Mesodermal cell (in vitro differentiated cells): ENCODE measurements around the gene CALM3. TPM values are rescaled to one million over a fixed set of nuclear protein-coding genes. Genes with fewer than 3 reads are reported as not detected.
A peak's percentile ranks its signal among the peaks of the same experiment; 100 is the strongest.
"Not testable (repeated sequence)": the region's sequence is repeated elsewhere in the genome, so short reads cannot be mapped to it uniquely, and the experiment has no call there.

ENCODE experiments used
- H3K27ac ChIP-seq: 2 replicates; pipeline ENCODE4 v1.7.0; 2013; ENCODE audit warnings: mild to moderate bottlenecking, low read depth, low read length, moderate library complexity; ENCODE audit not compliant: severe bottlenecking
- H3K36me3 ChIP-seq: 2 replicates; pipeline ENCODE4 v1.7.1; 2013; ENCODE audit warnings: mild to moderate bottlenecking, low read length, moderate library complexity; ENCODE audit not compliant: control insufficient read depth, insufficient read depth
- H3K4me1 ChIP-seq: one replicate; pipeline ENCODE4 v1.7.1; 2013; ENCODE audit warnings: mild to moderate bottlenecking, low read length; ENCODE audit not compliant: insufficient read depth, control insufficient read depth, poor library complexity, severe bottlenecking
- H3K4me3 ChIP-seq: 2 replicates; pipeline ENCODE4 v1.7.0; 2013; ENCODE audit warnings: low read length, control low read depth, mild to moderate bottlenecking; ENCODE audit not compliant: insufficient read depth, poor library complexity, severe bottlenecking; ENCODE audit errors: extremely low read depth
- H3K9me3 ChIP-seq: 2 replicates; pipeline ENCODE4 v1.7.1; 2013; ENCODE audit warnings: mild to moderate bottlenecking, low read length, moderate library complexity; ENCODE audit not compliant: control insufficient read depth
- WGBS, 2 experiments: methylation state at CpG; one replicate each; pipeline ENCODE4 v1.1.5; 2013; ENCODE audit warnings: missing lambda C conversion rate in 2 of 2; ENCODE audit not compliant: insufficient coverage in 2 of 2; 5-methylcytosine and 5-hydroxymethylcytosine counted together
- polyA plus RNA-seq, 2 experiments: library from polyadenylated mRNA; stranded (reverse); fragments of 50-300 nt; gene quantifications; one replicate each; pipeline ENCODE4 v1.2.3, GENCODE V29; 2013

Gene CALM3
- 332 TPM for polyA plus RNA-seq (2013, experiment 1 of 2)
- polyA plus RNA-seq (2013, experiment 2 of 2), result 315 TPM

DNA sequence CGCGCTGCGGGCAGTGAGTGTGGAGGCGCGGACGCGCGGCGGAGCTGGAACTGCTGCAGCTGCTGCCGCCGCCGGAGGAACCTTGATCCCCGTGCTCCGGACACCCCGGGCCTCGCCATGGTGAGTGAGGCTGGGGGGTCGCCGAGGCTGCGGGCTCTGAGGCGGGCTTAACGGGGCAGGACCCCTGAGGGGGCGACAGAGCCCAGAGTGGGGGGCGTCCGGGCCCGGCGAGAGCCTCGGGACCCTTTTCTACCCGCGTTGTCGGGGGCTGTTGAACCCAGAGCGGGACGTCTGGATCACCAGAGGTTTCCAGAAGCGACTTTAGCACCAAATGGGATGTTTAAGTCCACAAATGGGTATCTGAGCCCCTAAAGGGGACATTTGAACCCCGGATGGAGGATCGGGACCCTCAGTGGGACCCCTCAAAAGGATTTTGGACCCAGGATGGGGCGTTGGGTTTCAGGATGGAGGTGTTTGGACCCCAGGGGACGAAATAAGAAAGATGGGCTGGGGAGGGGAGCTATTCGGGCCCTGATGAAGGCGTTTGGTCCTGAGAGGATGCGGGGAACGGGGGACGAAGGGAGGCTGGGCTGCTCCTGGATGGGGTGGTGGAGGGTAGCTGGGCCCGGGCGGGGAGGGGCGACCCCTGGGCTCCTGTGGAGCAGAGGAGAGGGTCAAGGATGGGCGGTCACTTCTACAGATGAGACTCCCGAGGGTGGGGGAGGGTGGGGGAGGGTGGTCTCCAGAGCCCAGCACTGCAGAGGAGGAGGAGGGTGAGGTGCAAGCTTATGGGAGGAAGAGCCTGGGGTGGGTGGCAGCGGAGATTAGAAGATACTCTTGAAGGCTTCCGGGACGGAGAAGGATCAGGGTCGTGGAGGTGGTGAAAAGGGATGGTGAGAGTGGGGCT, at the start of gene CALM3:
CALM3 (plus strand) TSS at position 13 of the 907 bp plus-strand sequence; CDS start at position 118, 105 bp downstream.
- H3K4me1 ChIP-seq, result peaks cover 18% of the 10 kb centered on the region
- H3K9me3 ChIP-seq, result no peaks in the 10 kb centered on the region
- H3K27ac ChIP-seq, result peak within 1 kb of the TSS; percentile 100
- H3K4me3 ChIP-seq, result peak within 1 kb of the TSS; percentile 100
- peaks cover 38% of the 10 kb centered on the region for H3K36me3 ChIP-seq
- 0% methylated on average over 34 to 48 of the region's 51 CpGs for WGBS, 2 experiments

DNA sequence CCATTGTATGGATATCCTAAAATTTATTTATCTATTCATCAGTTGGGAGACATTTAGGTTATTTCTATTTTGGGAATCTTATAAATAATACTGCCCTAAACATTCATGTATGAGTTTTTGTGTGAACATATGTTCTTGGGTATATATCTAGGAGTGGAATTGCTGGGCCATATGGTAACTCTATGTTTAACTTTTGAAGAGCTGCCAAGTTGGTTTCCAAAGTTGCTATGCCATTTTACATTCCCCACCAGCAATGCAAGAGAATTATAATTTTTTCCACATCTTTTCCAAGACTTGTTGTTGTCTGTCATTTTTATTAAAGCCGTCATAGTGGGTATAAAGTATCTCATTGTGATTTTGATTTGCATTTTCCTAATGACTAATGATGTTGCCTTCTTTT, 48.2 kb upstream of the CALM3 start:
- peaks cover 13% of the 10 kb centered on the region for H3K9me3 ChIP-seq
- H3K4me1 ChIP-seq, result no peaks in the 10 kb centered on the region
- WGBS, 2 experiments, result no CpG with 5 or more reads among the region's 1 CpG
- H3K27ac ChIP-seq, result no peak overlapping the region
- no peak overlapping the region for H3K4me3 ChIP-seq
- H3K36me3 ChIP-seq, result no peaks in the 10 kb centered on the region

DNA sequence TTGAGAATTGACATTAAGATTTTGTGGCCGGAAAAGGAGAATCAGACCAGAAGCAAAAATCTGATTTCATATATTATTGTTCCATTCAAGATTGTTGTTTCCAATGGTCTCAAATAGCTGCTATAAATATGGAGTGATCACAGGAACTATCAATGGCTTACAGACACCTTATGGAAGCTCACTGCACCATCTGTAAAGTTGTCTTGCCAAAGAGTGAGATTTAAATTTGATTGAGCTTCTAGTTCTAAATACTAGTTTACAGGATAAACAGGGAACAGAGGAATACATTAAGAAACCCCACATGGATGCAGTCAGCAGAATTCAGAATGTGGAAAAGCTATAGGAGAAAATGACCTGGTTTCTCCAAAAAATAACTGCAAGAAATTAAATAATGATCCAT, 47.0 kb upstream of the CALM3 start:
- Histone ChIP-seq H3K27ac (no peak overlapping the region), H3K4me3 (no peak overlapping the region), H3K36me3 (no peaks in the 10 kb centered on the region), H3K9me3 (peaks cover 13% of the 10 kb centered on the region), H3K4me1 (no peaks in the 10 kb centered on the region)
- no CpG with 5 or more reads among the region's 1 CpG for WGBS, 2 experiments

DNA sequence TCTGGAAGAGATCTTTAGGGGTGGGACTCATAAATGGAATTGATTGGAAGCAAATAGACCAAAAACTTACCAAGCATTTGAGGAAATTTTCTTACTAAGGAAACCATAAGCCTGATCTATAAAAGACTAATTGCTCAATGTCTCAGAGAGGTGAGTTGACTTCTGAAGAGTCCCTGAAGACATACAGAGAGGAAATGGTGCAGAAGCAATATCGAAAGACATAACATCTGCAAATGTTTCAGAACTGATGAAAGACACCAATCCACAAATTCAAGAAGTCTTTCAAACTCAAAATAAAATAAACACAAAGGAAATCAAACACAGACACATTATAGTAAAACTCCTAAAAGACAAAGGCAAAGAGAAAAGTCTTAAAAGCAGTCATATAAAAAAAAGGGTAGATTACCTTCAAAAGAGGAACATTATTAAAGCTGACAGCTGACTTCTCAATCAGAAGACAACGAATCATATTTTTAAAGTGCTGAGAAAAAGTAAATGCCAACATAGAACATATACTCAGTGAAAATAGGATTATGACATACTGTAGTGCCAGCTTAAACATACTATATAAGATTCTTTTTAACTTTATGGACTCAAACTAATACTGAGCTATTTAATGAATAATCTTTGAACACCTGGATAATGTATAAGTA, 45.4 kb upstream of the CALM3 start:
- no peak overlapping the region for H3K4me3 ChIP-seq
- no CpG with 5 or more reads among the region's 2 CpGs for WGBS, 2 experiments
- no peak overlapping the region for H3K27ac ChIP-seq
- H3K9me3 ChIP-seq, result peaks cover 6% of the 10 kb centered on the region
- H3K36me3 ChIP-seq, result no peaks in the 10 kb centered on the region
- H3K4me1 ChIP-seq, result no peaks in the 10 kb centered on the region

DNA sequence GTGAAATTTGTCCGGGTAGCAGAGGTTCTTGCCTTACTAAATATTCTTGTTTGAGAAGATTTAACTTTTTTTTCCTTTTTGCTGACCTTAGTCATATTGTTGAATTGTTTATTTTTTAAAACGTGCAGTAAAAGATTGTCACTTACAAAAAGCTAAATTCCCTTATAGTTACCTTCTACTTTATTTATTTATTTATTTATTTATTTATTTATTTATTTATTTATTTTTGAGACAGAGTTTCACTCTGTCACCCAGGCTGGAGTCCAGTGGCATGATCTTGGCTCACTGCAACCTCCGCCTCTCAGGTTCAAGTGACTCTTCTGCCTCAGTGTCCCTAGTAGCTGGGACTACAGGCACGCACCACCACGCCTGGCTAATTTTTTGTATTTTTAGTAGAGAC, 44.7 kb upstream of the CALM3 start:
- not testable (repeated sequence) for H3K9me3 ChIP-seq, H3K36me3 ChIP-seq, H3K4me1 ChIP-seq, H3K27ac ChIP-seq, H3K4me3 ChIP-seq
- 76 to 100% methylated on average over 3 of the region's 5 CpGs for WGBS, 2 experiments

DNA sequence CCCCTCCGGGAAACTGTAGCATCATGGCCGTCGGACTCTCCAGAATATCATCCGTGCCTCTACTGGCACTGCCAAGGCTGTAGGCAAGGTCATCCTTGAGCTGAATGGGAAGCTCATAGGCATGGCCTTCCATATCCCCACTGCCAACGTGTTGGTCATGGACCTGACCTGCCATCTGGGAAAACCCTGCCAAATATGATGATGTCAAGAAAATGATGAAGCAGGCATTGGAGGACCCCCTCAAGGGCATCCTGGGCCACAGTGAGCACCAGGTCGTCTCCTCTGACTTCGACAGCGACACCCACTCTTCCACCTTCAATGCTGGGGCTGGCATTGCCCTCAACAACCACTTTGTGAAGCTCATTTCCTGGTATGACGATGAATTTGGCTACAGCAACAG, 41.9 kb upstream of the CALM3 start:
- Histone ChIP-seq H3K36me3 (no peaks in the 10 kb centered on the region), H3K9me3 (no peaks in the 10 kb centered on the region), H3K27ac (no peak overlapping the region), H3K4me3 (no peak overlapping the region), H3K4me1 (no peaks in the 10 kb centered on the region)
- 86 to 92% methylated on average over 7 to 9 of the region's 9 CpGs for WGBS, 2 experiments

DNA sequence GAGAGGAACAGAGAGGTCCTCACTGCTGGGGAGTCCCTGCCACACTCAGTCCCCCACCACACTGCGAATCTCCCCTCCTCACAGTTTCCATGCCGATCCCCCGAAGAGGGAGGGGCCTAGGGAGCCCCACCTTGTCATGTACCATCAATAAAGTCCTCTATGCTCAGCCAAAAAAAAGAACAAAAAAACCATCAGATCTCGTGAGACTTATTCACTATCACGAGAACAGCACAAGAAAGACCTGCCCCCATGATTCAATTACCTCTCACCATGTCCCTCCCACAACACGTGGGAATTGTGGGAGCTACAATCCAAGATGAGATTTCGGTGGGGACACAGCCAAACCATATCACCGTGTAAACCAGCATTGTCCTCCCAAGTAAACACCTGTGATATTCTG, 41.5 kb upstream of the CALM3 start:
- H3K4me3 ChIP-seq, H3K36me3 ChIP-seq, H3K4me1 ChIP-seq, H3K27ac ChIP-seq, H3K9me3 ChIP-seq: not testable (repeated sequence)
- WGBS, 2 experiments, result 87 to 90% methylated on average over 3 to 8 of the region's 8 CpGs

DNA sequence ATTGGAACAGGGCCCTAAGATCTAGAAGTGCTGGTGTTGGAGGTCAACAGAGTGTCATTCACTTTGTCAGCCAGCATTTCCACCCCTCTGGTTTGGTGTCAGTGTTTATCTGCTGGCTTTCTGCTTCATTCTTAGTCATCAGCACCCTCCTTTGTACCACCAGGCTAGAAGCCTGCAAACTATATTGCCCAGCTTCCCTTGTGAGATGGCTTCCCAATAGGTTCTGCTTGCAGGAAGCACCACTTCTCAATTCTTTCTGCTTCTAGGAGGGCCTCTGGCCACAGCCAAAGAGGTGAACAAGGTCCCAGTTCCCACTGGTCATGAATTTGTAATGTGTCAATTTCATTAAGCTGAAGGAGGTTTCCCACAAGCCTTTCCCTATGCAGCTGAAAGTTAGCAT, 36.4 kb upstream of the CALM3 start:
- no peaks in the 10 kb centered on the region for H3K9me3 ChIP-seq
- no peaks in the 10 kb centered on the region for H3K36me3 ChIP-seq
- no peak overlapping the region for H3K27ac ChIP-seq
- H3K4me1 ChIP-seq, result no peaks in the 10 kb centered on the region
- H3K4me3 ChIP-seq, result no peak overlapping the region

DNA sequence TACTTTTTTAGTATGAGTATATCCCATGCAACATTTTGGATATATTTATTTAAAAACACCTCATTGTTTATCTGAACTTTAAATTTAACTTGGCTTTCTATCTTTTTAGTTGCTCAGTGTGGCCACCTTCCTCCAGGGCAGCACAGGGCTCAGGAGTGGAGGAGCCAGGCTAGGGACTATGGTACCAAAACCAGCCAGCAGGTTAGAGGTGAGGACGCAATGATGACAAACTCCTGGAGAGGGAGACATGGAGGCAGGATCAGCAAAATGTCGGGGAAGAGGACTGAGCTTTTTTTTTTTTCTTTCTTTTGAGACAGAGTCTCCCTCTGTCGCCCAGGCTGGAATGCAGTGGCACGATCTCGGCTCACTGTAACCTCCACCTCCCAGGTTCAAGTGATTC, 29.6 kb upstream of the CALM3 start:
- Histone ChIP-seq H3K4me3 (no peak overlapping the region), H3K4me1 (no peaks in the 10 kb centered on the region), H3K27ac (no peak overlapping the region), H3K9me3 (no peaks in the 10 kb centered on the region), H3K36me3 (no peaks in the 10 kb centered on the region)
- 33 to 34% methylated on average over 4 to 5 of the region's 5 CpGs for WGBS, 2 experiments

DNA sequence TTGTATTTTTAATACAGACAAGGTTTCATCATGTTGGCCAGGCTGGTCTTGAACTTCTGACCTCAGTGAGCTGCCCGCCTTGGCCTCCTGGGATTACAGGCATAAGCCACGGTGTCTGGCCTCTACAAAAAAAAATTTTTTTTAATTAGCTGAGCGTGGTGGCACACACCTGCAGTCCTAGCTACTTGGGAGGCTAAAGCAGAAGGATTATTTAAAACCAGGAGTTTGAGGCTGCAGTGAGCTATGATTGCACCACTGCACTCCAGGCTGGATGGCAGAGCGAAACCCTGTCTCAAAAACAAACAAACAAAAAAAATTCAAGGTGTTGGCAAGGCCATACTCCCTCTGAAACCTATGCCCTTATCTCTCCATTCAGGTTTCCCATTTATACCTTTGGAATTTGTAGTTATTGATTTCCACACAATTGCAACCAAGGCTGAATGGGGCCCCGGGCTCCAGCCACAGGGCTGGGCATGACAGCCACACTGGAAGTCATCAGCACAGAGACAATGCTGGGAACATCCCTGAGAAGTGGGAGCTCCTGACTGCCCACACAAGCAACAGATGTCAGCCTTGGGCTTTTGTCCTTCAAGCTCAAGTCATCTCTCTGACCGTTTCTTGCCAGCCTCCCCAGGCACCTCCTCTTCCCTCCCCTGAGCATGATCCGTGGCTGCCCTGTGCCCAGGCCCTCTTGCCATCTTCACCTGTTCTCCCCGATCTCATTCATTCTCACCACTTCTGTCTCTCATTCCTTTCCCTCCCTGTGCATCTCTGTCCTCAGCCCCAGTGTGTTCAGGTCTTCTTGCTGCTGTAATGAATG, 27.2 kb upstream of the CALM3 start:
- WGBS, 2 experiments, result 88 to 90% methylated on average over 7 of the region's 8 CpGs
- Histone ChIP-seq H3K36me3 (no peaks in the 10 kb centered on the region), H3K9me3 (no peaks in the 10 kb centered on the region), H3K27ac (no peak overlapping the region), H3K4me3 (no peak overlapping the region), H3K4me1 (no peaks in the 10 kb centered on the region)
